ENCODE data around the gene LMO1.

GRCh38 chr11:8186429-8186828 is 77.2 kb downstream of the LMO1 start:
- TF ChIP-seq CTCF (IDR thresholded peaks at IDR 0.05 in 2 of 3, conservative IDR thresholded peaks at IDR 0.05 in 1 of 3; ENCODE audit: borderline replicate concordance in 1 of 3, insufficient read depth in 1 of 3, low read depth in 2 of 3, low read length in 2 of 3) (no peak), SIN3A (IDR thresholded peaks at IDR 0.05; ENCODE audit: low read depth) (no peak), YY1 (IDR thresholded peaks at IDR 0.05; ENCODE audit: extremely low read depth, insufficient replicate concordance, low read depth, low read length) (no peak), ZBTB33 (IDR thresholded peaks at IDR 0.05; ENCODE audit: extremely low read depth, insufficient replicate concordance, low read length) (no peak), SP1 (IDR thresholded peaks at IDR 0.05; ENCODE audit: low read depth) (no peak)

Measured in HCT116 (cell line).